ENCODE data around the gene VTCN1. TPM values are rescaled to one million over a fixed set of nuclear protein-coding genes. Genes with fewer than 3 reads are reported as not detected.

The VTCN1 gene
- polyA plus RNA-seq, 1 donor from 2014 or later: 2.1 TPM

DNA sequence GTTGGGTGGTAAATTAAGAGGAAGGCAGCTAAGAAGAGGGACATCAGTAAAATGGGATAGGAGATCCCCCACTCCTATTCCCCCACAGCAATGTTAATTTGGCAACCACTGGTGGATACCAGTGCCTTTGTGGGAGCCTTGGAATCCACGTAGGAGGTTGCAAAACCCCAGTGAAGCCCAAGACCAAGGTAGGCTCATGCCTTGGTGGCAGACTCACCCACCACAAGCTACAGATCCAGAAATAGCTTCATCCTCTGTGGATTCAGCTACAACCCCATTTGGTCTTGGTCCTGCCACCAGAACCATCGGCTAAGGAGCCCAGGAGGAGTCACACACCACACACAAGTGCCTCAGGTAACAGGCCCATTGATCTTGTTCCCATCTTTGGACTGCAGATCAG, 21.0 kb downstream of the VTCN1 start:
- no peaks in the 10 kb centered on the region for H3K36me3 ChIP-seq (ENCODE audit: insufficient read depth, low read length)
- H3K4me3 ChIP-seq (ENCODE audit: low read length): no peak overlapping the region
- H3K27ac ChIP-seq (ENCODE audit: low read length): no peak overlapping the region
- no peaks in the 10 kb centered on the region for H4K20me1 ChIP-seq (ENCODE audit: insufficient read depth)
- no peak overlapping the region for H2AFZ ChIP-seq (ENCODE audit: low read depth, low read length)
- H3K79me2 ChIP-seq (replicated peaks; ENCODE audit: insufficient read depth, low read length): no peaks in the 10 kb centered on the region
- no peaks in the 10 kb centered on the region for H3F3A ChIP-seq (ENCODE audit: insufficient read depth, low read length, poor library complexity, severe bottlenecking)
- no peaks in the 10 kb centered on the region for H3K9me3 ChIP-seq (ENCODE audit: low read length)
- no peaks in the 10 kb centered on the region for H3K9me2 ChIP-seq (ENCODE audit: insufficient read depth, low read length)
- TF ChIP-seq MXI1 (conservative IDR thresholded peaks at IDR 0.05; ENCODE audit: poor library complexity, severe bottlenecking) (no peak), RAD21 (conservative IDR thresholded peaks at IDR 0.05) (no peak), TAF1 (IDR thresholded peaks at IDR 0.05; ENCODE audit: low read depth) (no peak), POLR2AphosphoS5 (IDR thresholded peaks at IDR 0.05) (no peak), EZH2 (IDR thresholded peaks at IDR 0.05; ENCODE audit: borderline replicate concordance, insufficient read depth, low read length, poor library complexity, severe bottlenecking) (no peak), SMC3 (conservative IDR thresholded peaks at IDR 0.05; ENCODE audit: poor library complexity) (no peak), EP300 (conservative IDR thresholded peaks at IDR 0.05; ENCODE audit: poor library complexity, severe bottlenecking) (no peak)
- TF ChIP-seq, protein P1, sequence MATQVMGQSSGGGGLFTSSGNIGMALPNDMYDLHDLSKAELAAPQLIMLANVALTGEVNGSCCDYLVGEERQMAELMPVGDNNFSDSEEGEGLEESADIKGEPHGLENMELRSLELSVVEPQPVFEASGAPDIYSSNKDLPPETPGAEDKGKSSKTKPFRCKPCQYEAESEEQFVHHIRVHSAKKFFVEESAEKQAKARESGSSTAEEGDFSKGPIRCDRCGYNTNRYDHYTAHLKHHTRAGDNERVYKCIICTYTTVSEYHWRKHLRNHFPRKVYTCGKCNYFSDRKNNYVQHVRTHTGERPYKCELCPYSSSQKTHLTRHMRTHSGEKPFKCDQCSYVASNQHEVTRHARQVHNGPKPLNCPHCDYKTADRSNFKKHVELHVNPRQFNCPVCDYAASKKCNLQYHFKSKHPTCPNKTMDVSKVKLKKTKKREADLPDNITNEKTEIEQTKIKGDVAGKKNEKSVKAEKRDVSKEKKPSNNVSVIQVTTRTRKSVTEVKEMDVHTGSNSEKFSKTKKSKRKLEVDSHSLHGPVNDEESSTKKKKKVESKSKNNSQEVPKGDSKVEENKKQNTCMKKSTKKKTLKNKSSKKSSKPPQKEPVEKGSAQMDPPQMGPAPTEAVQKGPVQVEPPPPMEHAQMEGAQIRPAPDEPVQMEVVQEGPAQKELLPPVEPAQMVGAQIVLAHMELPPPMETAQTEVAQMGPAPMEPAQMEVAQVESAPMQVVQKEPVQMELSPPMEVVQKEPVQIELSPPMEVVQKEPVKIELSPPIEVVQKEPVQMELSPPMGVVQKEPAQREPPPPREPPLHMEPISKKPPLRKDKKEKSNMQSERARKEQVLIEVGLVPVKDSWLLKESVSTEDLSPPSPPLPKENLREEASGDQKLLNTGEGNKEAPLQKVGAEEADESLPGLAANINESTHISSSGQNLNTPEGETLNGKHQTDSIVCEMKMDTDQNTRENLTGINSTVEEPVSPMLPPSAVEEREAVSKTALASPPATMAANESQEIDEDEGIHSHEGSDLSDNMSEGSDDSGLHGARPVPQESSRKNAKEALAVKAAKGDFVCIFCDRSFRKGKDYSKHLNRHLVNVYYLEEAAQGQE (IDR thresholded peaks at IDR 0.05; ENCODE audit: borderline replicate concordance): no peak
- TF ChIP-seq, protein P2, sequence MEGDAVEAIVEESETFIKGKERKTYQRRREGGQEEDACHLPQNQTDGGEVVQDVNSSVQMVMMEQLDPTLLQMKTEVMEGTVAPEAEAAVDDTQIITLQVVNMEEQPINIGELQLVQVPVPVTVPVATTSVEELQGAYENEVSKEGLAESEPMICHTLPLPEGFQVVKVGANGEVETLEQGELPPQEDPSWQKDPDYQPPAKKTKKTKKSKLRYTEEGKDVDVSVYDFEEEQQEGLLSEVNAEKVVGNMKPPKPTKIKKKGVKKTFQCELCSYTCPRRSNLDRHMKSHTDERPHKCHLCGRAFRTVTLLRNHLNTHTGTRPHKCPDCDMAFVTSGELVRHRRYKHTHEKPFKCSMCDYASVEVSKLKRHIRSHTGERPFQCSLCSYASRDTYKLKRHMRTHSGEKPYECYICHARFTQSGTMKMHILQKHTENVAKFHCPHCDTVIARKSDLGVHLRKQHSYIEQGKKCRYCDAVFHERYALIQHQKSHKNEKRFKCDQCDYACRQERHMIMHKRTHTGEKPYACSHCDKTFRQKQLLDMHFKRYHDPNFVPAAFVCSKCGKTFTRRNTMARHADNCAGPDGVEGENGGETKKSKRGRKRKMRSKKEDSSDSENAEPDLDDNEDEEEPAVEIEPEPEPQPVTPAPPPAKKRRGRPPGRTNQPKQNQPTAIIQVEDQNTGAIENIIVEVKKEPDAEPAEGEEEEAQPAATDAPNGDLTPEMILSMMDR (IDR thresholded peaks at IDR 0.05; ENCODE audit: poor library complexity, severe bottlenecking): no peak
- H3K27me3 ChIP-seq (ENCODE audit: insufficient read depth, low read depth, low read length): no peaks in the 10 kb centered on the region
- no peak overlapping the region for H3K9ac ChIP-seq (ENCODE audit: low read length)
- no peak overlapping the region for H3K4me2 ChIP-seq (ENCODE audit: low read length)

DNA sequence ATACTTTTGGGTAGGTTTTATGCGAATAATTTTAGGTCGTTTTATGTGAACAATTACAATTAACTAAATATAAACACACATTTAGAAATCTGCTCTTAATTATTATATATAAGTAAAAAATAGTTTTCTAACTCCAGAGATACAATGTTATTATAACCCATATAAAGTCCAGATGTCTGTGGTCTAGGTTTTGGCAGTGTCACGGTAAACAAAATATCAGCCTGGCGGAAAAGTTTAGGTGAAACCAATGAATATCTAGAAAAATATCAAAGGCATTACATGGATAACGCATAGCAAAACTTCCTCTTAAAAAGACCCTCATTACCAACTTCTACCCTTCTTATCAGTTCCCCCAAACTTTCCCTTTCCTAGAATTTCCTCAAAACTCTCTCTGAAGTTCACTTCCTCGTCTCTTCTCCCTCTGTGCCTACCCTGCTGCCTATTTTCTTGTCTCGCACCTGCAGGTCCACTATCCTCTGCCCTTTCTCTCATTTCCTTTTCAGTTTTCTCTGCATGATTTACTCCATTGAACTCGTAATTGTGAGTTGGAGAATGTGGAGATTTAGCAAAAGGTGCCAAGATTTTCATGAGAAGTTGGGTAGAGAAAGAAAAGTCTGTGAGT, 21.8 kb downstream of the VTCN1 start:
- H3K9me3 ChIP-seq (ENCODE audit: low read length): no peaks in the 10 kb centered on the region
- no peaks in the 10 kb centered on the region for H3K79me2 ChIP-seq (replicated peaks; ENCODE audit: insufficient read depth, low read length)
- H3K4me2 ChIP-seq (ENCODE audit: low read length): no peak overlapping the region
- H4K20me1 ChIP-seq (ENCODE audit: insufficient read depth): no peaks in the 10 kb centered on the region
- no peak overlapping the region for H3K4me3 ChIP-seq (ENCODE audit: low read length)
- TF ChIP-seq EP300 (conservative IDR thresholded peaks at IDR 0.05; ENCODE audit: poor library complexity, severe bottlenecking) (no peak), EZH2 (IDR thresholded peaks at IDR 0.05; ENCODE audit: borderline replicate concordance, insufficient read depth, low read length, poor library complexity, severe bottlenecking) (no peak), MXI1 (conservative IDR thresholded peaks at IDR 0.05; ENCODE audit: poor library complexity, severe bottlenecking) (no peak), TAF1 (IDR thresholded peaks at IDR 0.05; ENCODE audit: low read depth) (no peak), POLR2AphosphoS5 (IDR thresholded peaks at IDR 0.05) (no peak), RAD21 (conservative IDR thresholded peaks at IDR 0.05) (no peak), SMC3 (conservative IDR thresholded peaks at IDR 0.05; ENCODE audit: poor library complexity) (no peak)
- TF ChIP-seq, protein P1 (IDR thresholded peaks at IDR 0.05; ENCODE audit: borderline replicate concordance): no peak
- TF ChIP-seq, protein P2 (IDR thresholded peaks at IDR 0.05; ENCODE audit: poor library complexity, severe bottlenecking): no peak
- H3F3A ChIP-seq (ENCODE audit: insufficient read depth, low read length, poor library complexity, severe bottlenecking): no peaks in the 10 kb centered on the region
- H3K27me3 ChIP-seq (ENCODE audit: insufficient read depth, low read depth, low read length): no peaks in the 10 kb centered on the region
- no peaks in the 10 kb centered on the region for H3K9me2 ChIP-seq (ENCODE audit: insufficient read depth, low read length)
- no peak overlapping the region for H3K9ac ChIP-seq (ENCODE audit: low read length)
- H3K27ac ChIP-seq (ENCODE audit: low read length): no peak overlapping the region
- no peaks in the 10 kb centered on the region for H3K36me3 ChIP-seq (ENCODE audit: insufficient read depth, low read length)
- no peak overlapping the region for H2AFZ ChIP-seq (ENCODE audit: low read depth, low read length)

Data from neural cell (in vitro differentiated cells).